ENCODE data around the gene ACOX2. TPM values are rescaled to one million over a fixed set of nuclear protein-coding genes. Genes with fewer than 3 reads are reported as not detected.

Gene ACOX2
- total and polyA plus RNA-seq, 2 of the 8 experiments (the other 6 are each of a cell fraction or from before 2014, with no cell fraction given): 3.2 to 9.2 TPM

DNA sequence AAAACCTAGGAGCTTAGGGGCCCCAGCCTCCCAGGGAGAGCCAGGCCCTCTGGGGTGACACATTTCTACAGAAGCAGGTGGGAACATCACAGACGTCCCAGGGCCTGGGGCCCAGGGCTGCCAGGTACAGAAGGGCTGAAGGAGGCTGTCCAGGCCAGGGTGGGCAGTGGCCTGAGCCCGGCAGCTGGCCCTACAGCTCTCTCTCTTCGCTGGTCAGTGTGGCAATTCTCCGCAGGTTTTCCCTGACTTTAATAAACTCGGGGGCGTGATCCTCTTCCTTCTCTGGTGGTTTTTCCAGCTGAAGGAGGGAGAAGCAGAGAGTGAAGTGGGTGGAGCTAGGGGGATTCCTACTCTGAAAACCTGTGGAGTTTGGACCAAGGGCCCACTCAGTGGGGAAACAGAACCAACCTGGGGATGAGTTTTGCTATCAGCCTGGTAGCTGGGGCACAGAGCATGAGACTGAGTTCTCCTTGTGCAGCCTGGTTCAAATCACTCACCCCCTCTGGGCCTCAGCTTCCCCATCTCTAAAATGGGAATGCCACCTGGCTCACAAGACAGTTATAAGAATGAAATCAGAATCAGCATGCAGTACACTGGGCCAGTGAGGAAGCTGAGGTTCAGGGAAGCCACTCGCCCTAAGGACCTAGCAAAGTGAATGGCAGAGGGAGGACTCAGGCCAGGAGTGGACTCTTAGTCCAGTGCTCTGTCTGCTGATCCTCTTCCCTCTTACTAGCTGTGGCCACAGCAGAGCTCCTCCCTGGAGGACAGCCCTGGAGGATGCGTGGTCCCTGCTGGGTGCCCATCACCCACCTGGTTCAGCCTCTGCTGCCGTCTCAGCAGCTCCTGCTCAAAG is 29.6 kb upstream of the ACOX2 start:
- WGBS, 2 experiments (ENCODE audit: extremely low coverage in 1 of 2, insufficient coverage in 1 of 2, insufficient read length in 1 of 2, insufficient replicate concordance in 2 of 2, low coverage in 1 of 2, low lambda C conversion rate in 2 of 2, missing lambda C conversion rate in 1 of 2): 63% methylated on average over 9 of the region's 9 CpGs; no CpG with 5 or more reads in 1 of the 2 experiments

More for the DNA sequence above, 29.6 kb upstream of the ACOX2 start:
- Histone ChIP-seq H3K36me3 (ENCODE audit: control insufficient read depth in 2 of 4, insufficient read depth in 4 of 4, low read length in 3 of 4) (no peaks in the 10 kb centered on the region), H3K4me3 (ENCODE audit: extremely low read depth in 1 of 4, insufficient read depth in 2 of 4, low read depth in 3 of 4, low read length in 4 of 4) (no peak overlapping the region; a peak in 1 of 8 replicates), H3K27me3 (replicated peaks in 1 of 4; ENCODE audit: control insufficient read depth in 3 of 4, extremely low read depth in 1 of 4, insufficient read depth in 3 of 4, low read length in 3 of 4) (peaks cover 0 to 2% (median 0%) of the 10 kb centered on the region in 4 experiments; a peak in 2 of 7 replicates), H2BK20ac (ENCODE audit: low read length) (peak overlapping the region; percentile 80; the same call in 1 of the 2 replicates), H2BK120ac (replicated peaks; ENCODE audit: low read depth, low read length) (no peak overlapping the region), H3K9ac (replicated peaks in 1 of 4; ENCODE audit: extremely low read depth in 1 of 4, low read depth in 3 of 4, low read length in 3 of 4) (no peak overlapping the region), H3K18ac (ENCODE audit: extremely low read depth, low read length) (peak overlapping the region; percentile 67; the same call in 1 of the 2 replicates), H2BK12ac (ENCODE audit: low read depth, low read length) (peak overlapping the region; percentile 90; the same call in 1 of the 2 replicates), H2BK5ac (ENCODE audit: low read depth, low read length) (peak overlapping the region; percentile 66; the same call in 1 of the 2 replicates), H3K56ac (replicated peaks; ENCODE audit: insufficient read length, low read depth, low read length) (no peak overlapping the region), H3K23ac (ENCODE audit: insufficient read length) (no peak overlapping the region), H4K20me1 (replicated peaks in 1 of 2; ENCODE audit: control insufficient read depth in 1 of 2, insufficient read depth in 2 of 2, low read length in 2 of 2) (no peaks in the 10 kb centered on the region), H3K14ac (ENCODE audit: insufficient read length) (no peak overlapping the region), H4K91ac (replicated peaks; ENCODE audit: insufficient read length, low read length) (peak overlapping the region; percentile 30), H3K9me3 (ENCODE audit: insufficient read depth in 2 of 2, low read depth in 1 of 2, low read length in 1 of 2) (no peaks in the 10 kb centered on the region), H2AFZ (ENCODE audit: low read length) (no peak overlapping the region), H4K8ac (ENCODE audit: extremely low read depth, insufficient read depth, low read length) (no peak overlapping the region), H3K27ac (ENCODE audit: low read depth, low read length) (no peak overlapping the region), H3K79me2 (ENCODE audit: control insufficient read depth in 1 of 2, insufficient read depth in 2 of 2, low read length in 2 of 2) (no peaks in the 10 kb centered on the region), H4K5ac (ENCODE audit: insufficient read length, low read depth, low read length) (no peak overlapping the region), H3K23me2 (ENCODE audit: low read depth, low read length) (no peaks in the 10 kb centered on the region; the same call in 1 of the 2 replicates), H3K4ac (replicated peaks; ENCODE audit: insufficient read length, low read depth, low read length) (no peak overlapping the region), H3K4me1 (replicated peaks in 1 of 4; ENCODE audit: control insufficient read depth in 3 of 4, insufficient read depth in 4 of 4, low read length in 3 of 4) (peaks cover 6 to 22% (median 18%) of the 10 kb centered on the region in 4 experiments), H3K4me2 (ENCODE audit: insufficient read depth in 1 of 2, low read depth in 2 of 2, low read length in 2 of 2) (peak overlapping the region; percentile 49), H2AK5ac (ENCODE audit: low read depth, low read length) (peak overlapping the region; percentile 80), H2BK15ac (ENCODE audit: low read length) (peak overlapping the region; percentile 46; the same call in 1 of the 2 replicates), H3K79me1 (ENCODE audit: low read depth, low read length) (no peaks in the 10 kb centered on the region; the same call in 1 of the 2 replicates)
- no peak for DNase-seq (ENCODE audit: low read depth in 1 of 2, low spot score in 2 of 2)
- ChIA-PET POLR2A (ENCODE audit: partially characterized antibody) (interaction anchor here (1.0 to 1.4 kb wide), 5 partner anchors 10 to 71 kb away, joined by 3 to 7 read pairs (median 4); no protein-coding TSS in a partner anchor), CTCF (ENCODE audit: partially characterized antibody) (interaction anchor here (0.7 to 40.0 kb wide), 17 partner anchors 8 to 486 kb away, joined by 3 to 994 read pairs (median 9); partner anchors contain the start of genes FAM107A and KCTD6)
- no peak for TF ChIP-seq KDM5A (IDR thresholded peaks at IDR 0.05; ENCODE audit: low read length)
- no peak for TF ChIP-seq POLR2A (IDR thresholded peaks at IDR 0.05; ENCODE audit: control extremely low read depth in 1 of 2, low read depth in 2 of 2, low read length in 2 of 2)
- TF ChIP-seq SUZ12 (IDR thresholded peaks at IDR 0.05; ENCODE audit: low read length): no peak
- no peak for TF ChIP-seq RNF2 (IDR thresholded peaks at IDR 0.05; ENCODE audit: borderline replicate concordance, low read depth, low read length, missing control alignments, poor library complexity, severe bottlenecking)
- TF ChIP-seq SP1 (IDR thresholded peaks at IDR 0.05; ENCODE audit: low read depth, low read length): no peak
- TF ChIP-seq, protein P1, sequence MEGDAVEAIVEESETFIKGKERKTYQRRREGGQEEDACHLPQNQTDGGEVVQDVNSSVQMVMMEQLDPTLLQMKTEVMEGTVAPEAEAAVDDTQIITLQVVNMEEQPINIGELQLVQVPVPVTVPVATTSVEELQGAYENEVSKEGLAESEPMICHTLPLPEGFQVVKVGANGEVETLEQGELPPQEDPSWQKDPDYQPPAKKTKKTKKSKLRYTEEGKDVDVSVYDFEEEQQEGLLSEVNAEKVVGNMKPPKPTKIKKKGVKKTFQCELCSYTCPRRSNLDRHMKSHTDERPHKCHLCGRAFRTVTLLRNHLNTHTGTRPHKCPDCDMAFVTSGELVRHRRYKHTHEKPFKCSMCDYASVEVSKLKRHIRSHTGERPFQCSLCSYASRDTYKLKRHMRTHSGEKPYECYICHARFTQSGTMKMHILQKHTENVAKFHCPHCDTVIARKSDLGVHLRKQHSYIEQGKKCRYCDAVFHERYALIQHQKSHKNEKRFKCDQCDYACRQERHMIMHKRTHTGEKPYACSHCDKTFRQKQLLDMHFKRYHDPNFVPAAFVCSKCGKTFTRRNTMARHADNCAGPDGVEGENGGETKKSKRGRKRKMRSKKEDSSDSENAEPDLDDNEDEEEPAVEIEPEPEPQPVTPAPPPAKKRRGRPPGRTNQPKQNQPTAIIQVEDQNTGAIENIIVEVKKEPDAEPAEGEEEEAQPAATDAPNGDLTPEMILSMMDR (IDR thresholded peaks at IDR 0.05; ENCODE audit: control extremely low read depth in 1 of 3, insufficient read depth in 1 of 3, low read depth in 1 of 3, low read length in 3 of 3): 0 out of 4 replicates have a peak, but pooled peaks of 1 of the 3 experiments have one; percentile 0
- TF ChIP-seq KDM1A (IDR thresholded peaks at IDR 0.05; ENCODE audit: borderline replicate concordance, low read length): peak; percentile 59; the same call in 1 of the 2 replicates
- no peak for FAIRE-seq

Measured in H1 (cell line).